ENCODE measurements around the gene OR13A1.

Gene OR13A1

DNA sequence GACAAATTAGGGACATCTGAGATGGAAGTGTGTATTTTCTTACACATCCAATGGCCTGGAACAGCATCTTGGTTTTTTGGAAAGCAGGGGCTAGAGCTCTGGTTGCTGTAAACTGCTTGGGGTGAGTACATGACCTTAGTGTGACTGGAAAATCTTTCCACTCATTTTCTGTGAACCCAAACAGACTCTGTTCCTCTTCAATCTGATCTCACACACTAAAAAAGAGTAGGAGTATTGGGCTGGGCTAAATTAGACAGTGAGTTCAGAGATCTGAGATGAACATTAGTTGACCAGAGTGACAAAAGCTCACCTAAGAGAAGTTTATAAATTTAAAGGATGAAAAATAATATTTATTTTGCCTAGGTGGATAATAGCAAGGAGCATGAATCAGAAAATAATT lies 59.2 kb downstream of the OR13A1 start:
- H3K27ac ChIP-seq: no peak overlapping the region

DNA sequence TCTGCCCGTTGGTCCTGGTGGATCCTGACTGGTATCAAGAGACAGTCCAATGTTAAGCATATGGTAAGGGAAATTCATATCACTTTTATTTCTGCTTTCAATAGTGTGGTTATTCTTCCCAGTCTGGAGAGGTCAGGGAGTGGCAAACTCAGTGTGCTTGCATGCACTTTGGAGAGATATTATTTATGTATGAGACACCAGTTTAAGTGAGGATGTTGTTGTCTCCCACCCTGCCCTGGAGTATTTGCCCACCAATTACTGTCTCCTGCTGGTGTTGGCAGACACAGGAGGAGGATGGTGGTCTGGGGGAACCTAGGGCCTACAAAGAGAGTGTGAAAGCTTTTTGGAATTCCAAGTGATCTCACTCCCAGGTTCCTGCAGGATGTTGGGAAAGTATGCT lies 59.7 kb downstream of the OR13A1 start:
- Histone ChIP-seq H3K9me3 (no peaks in the 10 kb centered on the region), H3K27me3 (no peaks in the 10 kb centered on the region), H3K4me3 (ENCODE audit: low read depth in 1 of 2, low read length in 1 of 2) (no peak overlapping the region), H3K36me3 (no peaks in the 10 kb centered on the region), H3K27ac (no peak overlapping the region), H3K4me1 (ENCODE audit: control insufficient read depth in 1 of 2, insufficient read depth in 1 of 2, low read depth in 1 of 2, low read length in 1 of 2) (peaks cover 5 to 6% of the 10 kb centered on the region in 2 experiments)
- TF ChIP-seq, protein P1, sequence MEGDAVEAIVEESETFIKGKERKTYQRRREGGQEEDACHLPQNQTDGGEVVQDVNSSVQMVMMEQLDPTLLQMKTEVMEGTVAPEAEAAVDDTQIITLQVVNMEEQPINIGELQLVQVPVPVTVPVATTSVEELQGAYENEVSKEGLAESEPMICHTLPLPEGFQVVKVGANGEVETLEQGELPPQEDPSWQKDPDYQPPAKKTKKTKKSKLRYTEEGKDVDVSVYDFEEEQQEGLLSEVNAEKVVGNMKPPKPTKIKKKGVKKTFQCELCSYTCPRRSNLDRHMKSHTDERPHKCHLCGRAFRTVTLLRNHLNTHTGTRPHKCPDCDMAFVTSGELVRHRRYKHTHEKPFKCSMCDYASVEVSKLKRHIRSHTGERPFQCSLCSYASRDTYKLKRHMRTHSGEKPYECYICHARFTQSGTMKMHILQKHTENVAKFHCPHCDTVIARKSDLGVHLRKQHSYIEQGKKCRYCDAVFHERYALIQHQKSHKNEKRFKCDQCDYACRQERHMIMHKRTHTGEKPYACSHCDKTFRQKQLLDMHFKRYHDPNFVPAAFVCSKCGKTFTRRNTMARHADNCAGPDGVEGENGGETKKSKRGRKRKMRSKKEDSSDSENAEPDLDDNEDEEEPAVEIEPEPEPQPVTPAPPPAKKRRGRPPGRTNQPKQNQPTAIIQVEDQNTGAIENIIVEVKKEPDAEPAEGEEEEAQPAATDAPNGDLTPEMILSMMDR (IDR thresholded peaks at IDR 0.05): no peak

More for the DNA sequence above, 59.2 kb downstream of the OR13A1 start:
- peaks cover 4% of the 10 kb centered on the region for H3K27me3 ChIP-seq
- H3K4me1 ChIP-seq (ENCODE audit: control insufficient read depth in 1 of 2, insufficient read depth in 1 of 2, low read depth in 1 of 2, low read length in 1 of 2): peaks cover 0 to 1% of the 10 kb centered on the region in 2 experiments
- TF ChIP-seq, protein P1 (IDR thresholded peaks at IDR 0.05): no peak
- no peaks in the 10 kb centered on the region for H3K9me3 ChIP-seq
- no peaks in the 10 kb centered on the region for H3K36me3 ChIP-seq
- no peak overlapping the region for H3K4me3 ChIP-seq (ENCODE audit: low read depth in 1 of 2, low read length in 1 of 2)

DNA sequence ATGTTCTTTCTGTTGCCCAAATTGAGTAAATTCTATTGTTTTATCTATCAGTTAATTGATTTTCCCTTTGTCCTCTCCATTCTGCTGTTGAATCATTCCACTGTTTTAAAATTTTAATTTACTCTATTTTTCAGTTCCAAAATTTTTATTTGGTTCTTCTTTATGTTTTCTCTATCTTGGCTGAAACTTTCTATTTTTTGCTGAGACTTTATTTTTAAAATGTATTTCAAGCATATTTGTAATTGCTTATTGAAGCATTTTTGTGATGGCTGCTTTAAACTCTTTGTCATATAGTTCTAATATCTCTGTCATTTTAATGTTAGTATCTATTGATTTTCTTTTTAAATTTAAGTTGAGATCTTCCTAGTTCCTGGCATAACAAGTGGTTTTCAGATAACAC lies 60.5 kb downstream of the OR13A1 start:
- Histone ChIP-seq H3K9me3 (no peaks in the 10 kb centered on the region), H3K4me3 (ENCODE audit: low read depth in 1 of 2, low read length in 1 of 2) (no peak overlapping the region), H3K4me1 (ENCODE audit: control insufficient read depth in 1 of 2, insufficient read depth in 1 of 2, low read depth in 1 of 2, low read length in 1 of 2) (peaks cover 13 to 15% of the 10 kb centered on the region in 2 experiments), H3K36me3 (no peaks in the 10 kb centered on the region), H3K27me3 (no peaks in the 10 kb centered on the region), H3K27ac (no peak overlapping the region)
- TF ChIP-seq, protein P1 (IDR thresholded peaks at IDR 0.05): no peak

DNA sequence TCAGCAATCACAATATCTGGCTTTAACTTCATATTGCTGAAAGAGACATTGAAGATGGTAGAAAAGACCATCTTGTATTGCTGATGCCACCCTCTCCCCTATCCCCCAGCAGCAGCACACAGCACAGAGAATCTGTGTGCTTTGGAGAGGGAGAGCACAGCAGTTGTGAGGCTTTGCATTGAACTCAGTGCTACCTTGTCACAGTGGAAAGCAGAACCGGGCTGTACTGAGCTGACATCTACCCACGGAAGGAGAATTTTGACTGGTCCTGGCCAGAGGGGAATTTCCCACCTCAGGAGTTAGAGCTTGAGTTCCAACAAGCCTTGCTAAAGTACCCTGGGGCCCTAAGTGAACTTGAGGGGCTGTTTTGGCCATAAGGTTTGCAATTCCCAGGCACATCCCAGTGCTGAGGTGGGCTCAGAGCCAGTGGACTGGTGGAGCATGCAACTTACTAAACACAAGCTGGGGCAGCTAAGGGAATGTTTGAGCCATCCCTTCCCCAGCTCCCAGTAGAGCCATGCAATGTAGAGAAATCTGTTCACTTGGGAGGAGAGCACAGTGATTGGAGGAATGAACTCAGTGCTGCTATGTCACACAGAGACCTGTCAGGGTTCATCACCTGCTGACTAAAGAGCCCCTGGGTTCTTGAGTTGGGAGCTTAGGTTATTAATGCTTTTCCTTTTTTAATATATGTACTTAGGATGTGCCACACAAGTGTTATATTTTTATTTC lies 62.1 kb downstream of the OR13A1 start:
- H3K9me3 ChIP-seq: no peaks in the 10 kb centered on the region
- H3K4me3 ChIP-seq (ENCODE audit: low read depth in 1 of 2, low read length in 1 of 2): no peak overlapping the region
- no peaks in the 10 kb centered on the region for H3K27me3 ChIP-seq
- no peak overlapping the region for H3K27ac ChIP-seq
- no peaks in the 10 kb centered on the region for H3K36me3 ChIP-seq
- H3K4me1 ChIP-seq (ENCODE audit: control insufficient read depth in 1 of 2, insufficient read depth in 1 of 2, low read depth in 1 of 2, low read length in 1 of 2): peaks cover 14 to 16% of the 10 kb centered on the region in 2 experiments
- TF ChIP-seq, protein P1 (IDR thresholded peaks at IDR 0.05): no peak
